ENCODE data around the gene PTPRG.
"Not testable (repeated sequence)": the region's sequence is repeated elsewhere in the genome, so short reads cannot be mapped to it uniquely, and the experiment has no call there.

PTPRG gene

DNA sequence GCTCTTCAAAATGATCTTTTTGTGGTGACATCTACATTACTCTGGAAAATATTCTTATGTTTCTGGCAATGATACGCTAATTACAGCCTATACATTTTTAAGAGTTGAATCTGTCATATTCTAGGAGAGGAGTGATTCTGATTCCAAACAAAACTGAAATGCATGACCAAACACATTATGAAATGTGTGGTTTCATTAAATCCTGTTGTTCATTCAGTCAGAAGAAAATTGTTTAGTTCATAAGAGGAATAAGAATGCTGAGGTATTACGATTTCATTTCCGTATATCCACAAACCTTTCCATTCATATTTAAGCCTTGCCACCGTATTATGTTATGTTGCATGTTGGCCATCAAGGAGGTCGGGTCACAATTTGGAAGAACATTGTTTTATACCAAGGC, 466.9 kb downstream of the PTPRG start:
- no peak for DNase-seq

DNA sequence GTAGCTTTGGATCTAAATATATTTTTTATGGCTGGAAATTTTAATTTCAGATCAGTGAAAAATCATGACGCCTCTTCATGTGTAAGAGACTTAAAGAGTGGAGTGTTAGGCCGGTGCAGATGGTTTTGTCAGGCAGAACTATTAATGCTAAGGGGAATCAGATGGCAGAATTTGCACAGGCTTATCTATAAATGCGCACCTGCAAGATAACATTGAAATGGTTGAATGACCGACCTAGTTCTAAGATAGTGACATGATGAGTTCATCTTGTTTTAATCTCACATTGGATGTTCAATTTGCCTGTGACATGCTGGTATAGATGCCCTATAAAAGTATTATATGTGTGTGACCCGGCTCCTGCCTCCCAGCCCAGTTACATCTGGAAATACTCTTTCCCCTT, 471.4 kb downstream of the PTPRG start:
- DNase-seq = no peak

DNA sequence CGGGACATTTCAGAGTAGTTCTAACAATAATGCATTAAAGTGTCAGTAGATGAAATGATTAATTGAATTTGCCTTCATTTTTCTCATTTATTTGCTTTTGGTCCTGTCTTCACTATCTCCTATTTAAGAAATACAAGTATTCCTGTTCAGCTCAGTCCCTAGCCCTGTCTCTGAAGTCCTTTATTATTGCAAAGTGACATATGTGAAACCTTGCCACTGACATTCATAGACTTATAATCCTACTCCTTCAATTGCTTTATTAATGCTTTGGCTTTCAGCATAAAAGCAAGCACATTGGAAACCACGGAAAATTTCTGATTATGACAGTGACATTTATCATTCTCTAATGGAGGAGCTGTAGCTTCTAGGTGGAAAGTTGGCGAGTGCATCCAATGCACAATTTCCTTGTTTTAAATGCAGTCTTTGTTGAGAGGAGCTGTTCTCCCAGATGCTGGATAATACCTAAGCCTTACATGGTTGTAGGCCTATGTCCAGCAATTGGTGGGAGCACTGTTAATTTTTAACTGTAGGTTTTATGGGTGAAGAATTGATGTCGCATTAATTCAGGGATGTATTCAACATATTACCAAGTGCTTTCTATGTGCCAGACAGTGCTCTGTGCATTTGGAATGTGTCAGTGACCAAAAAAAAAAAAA, 474.2 kb downstream of the PTPRG start:
- no peak for DNase-seq

DNA sequence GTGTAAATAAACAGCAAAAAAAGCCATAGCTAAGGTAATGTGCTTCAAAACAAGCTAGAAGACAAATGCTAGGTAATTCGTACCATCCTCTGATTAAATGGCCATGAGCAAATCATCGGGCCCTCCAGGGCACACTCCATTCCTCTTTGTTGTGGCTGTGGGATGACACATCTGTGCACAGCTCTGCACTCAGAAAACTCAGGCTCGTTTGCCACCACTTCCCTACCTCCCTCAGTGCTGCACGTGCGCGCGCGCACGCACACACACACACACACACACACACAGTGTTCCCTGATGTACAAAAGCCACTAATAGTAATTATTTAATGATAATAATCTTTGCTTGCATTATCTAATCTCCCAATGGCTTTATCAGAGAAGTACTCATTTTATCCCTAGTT, 475.4 kb downstream of the PTPRG start:
- no peak for DNase-seq

DNA sequence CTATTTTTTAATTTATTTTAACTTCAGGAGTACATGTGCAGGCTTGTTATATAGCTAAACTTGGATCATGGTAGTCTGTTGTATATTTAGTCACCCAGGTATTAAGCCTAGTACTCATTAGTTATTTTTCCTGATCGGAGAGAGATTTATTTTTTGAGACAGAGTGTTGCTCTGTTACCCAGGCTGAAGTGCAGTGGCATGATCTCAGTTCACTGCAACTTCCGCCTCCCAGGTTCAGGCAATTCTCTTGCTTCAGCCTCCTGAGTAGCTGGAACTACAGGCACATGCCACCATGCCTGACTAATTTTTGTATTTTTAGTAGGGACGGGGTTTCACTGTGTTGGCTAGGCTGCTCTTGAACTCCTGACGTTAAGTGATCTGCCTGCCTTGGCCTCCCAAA, 477.4 kb downstream of the PTPRG start:
- not testable (repeated sequence) for DNase-seq

DNA sequence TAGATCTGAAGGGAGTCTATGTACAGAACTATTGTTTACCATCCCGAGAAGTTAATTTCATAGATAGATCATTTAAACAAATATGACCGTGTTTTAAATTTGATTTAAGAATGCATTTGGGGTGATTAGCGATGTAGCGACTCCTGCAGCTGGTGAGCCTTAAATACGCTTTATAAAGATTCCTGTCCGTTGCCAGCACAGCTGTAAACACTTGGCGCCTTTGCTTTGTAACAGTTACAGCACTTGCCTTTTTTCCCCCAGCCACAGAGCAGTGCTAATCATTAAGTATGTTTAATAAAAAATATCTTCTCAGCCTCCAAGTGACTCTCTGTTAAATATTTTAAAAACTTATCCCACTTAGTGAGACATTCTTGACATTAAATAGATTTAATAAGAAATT, 478.2 kb downstream of the PTPRG start:
- no peak for DNase-seq

DNA sequence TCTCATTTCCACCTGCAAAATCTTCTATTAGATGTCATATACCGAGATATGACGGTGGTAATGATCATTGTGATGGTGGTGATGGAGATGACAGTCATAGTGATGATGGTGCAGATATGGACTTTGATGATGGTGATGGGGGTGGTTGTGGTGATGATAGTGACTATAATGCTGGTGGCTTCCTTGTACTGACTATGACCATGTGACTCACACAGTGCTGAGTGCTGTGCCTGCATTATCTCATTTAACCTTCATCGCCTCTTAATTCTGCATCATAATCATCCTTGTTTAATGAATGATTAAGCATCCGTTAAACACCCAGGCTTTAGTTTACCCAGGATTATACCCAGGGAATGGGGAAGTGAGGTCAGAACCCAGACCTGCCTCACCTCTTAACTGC, 480.3 kb downstream of the PTPRG start:
- no peak for DNase-seq

DNA sequence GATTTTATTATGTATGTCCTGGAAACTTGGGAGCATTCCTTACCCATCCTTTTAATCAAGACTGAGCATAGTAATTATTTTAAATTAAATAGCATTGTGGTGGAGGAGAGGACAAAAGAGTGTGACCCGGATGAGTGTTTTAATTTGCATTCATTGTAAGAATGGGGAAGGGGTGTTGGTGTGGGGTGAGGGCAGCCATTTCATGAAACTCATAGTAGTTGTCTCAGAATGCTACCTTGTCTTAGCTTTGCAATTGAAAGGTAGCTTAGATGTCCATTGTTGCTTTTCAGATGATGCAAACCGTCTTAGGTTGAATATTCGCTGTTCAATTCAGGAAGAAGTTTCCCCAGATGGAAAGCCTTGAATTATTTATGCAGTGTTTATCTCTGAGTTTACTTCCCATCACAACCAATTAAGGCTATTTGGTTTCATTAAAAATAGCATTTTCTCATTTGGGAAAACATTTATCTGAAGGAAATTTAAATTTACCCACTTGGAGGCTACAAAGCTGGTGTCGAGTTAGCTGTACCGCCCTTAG, 483.6 kb downstream of the PTPRG start:
- no peak for DNase-seq

DNA sequence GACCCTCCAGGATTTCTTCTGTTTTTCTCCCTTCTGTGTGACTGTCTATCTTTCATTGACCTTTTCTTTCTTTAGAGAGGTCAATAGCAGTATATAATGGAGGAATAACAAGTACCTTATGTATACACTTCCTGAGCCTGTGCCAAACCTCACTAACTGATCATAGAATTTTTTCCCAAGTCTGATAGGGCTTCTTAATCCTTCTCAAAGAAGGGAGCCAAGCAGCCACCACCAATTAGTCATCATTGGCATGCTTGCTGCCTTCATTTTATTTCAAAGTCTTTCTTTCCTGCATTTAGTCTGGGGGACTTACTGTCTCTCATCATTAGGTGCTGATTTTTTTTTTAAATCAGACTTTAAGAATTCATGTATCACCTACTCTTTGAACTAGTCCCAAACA, 485.0 kb downstream of the PTPRG start:
- no peak for DNase-seq

DNA sequence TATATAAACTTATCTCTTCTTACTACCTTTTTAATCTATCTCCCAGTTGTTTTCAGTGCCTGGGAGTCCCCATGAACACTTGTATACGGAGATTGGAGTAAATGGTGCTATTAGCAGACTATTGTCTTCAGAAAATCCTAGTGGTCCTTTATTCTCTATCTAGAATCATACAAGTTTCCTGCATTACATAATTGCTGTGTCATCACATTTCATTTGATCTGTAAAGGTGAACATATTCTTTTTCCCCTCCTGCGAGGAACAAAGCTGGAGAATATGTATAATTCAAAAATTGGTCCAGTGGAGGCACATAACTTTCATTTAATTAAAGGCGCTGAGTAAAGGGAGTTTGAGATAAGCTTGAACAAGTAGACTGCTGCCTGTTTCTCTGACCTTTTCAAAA, 487.2 kb downstream of the PTPRG start:
- no peak for DNase-seq

DNA sequence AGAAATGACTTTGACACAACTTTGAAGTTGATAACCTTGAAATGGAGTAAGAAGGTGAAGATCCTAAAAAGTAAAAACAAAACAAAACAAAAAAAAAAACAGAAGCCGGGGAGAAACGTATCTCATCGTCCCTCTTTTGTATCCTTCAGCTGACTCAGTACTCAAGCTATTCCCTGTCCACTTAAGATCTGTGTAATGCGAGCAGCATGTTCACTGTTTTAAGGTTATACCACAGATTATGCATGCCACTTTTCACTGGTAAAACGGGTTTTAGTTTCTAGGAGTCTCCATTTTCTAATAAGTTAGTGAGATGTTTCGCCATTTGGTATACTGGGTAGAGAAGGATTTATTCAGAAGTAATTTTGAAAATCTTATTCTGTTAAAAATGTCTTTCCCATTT, 487.7 kb downstream of the PTPRG start:
- no peak for DNase-seq

DNA sequence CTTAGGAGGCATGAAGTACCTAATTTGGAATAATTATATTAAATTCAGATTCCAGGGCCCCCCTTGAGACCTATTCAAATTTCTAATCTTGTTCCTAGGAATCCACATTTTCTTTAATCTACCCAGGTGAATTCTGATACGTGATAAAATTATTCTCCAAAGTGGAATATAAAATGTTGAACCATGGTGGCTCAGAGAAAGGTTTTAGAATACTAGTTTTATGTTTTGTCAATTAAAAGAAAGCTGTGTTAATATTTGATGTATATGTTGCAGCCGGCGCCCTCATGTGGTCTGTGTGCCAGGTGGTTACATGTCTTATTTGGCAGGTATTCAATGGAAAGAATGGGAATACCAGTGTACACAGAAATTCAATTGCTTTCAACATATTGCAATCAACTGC, 490.1 kb downstream of the PTPRG start:
- no peak for DNase-seq

DNA sequence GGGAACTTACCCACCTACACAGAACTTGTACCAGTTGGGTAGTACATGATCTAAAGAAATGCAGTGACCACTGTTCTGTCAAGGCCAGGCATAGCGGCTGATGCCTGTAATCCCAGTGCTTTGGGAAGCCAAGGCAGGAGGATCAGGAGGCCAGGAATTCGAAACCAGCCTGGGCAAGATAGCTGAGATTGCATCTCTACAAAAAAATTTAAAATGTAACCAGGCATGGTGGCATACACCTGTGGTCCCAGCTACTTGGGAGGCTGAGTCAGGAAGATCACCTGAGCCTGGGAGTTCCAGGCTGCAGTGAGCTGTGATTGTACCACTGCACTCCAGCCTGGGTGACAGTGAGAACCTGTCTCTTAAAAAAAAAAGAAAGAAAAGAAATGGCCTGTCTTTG, 491.0 kb downstream of the PTPRG start:
- DNase-seq = no peak

DNA sequence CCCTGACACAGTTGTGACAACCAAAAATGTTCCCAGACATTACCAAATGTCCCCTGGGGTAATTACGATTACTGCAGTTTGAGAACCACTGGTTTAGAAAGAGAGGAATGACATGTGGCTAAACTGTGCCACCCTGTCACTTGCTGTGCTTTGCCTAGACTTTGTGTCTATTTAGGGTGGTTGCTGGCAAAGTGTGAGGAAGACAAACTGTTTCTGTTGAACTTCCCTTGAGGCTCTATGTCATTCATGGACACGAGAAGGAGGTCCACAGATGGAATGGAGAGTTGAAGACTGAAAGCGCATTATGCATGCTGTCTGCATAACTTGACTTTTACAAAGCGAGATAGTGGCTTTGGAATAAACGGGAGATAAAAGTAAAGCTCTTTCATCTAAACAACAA, 495.3 kb downstream of the PTPRG start:
- no peak for DNase-seq

DNA sequence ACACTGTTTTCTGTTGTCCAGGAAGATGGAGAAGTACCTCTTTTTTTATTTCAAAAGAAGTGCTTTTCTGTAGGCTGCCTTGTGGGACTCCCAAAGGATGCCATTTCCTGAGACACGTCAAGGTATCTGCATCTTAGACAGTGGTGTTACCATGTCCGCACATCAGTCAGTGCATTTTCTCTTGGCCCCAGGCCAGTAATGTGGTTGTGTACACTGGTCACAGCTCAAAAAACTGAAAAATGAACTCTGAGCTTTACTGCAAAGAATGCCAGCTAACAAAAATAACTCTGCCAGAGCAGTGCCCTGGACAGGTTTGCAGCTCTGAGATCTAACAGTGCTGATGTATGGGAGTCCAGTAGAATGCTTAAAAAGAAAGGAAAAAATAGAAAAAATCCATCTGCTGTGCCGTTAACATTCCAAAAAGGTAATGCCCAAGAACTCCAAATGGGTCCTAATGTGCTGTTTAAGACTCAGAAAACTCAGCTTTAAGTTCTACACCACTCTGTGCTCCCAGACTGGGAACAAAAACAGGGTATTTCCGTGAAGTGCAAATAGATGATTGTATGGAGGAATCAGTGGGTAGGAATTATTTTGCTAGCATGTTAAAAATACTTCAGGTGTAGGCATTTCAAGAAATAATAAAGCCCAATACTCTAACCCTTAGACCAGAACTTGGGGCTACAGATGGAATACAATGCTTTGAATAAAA, 496.1 kb downstream of the PTPRG start:
- DNase-seq = no peak

DNA sequence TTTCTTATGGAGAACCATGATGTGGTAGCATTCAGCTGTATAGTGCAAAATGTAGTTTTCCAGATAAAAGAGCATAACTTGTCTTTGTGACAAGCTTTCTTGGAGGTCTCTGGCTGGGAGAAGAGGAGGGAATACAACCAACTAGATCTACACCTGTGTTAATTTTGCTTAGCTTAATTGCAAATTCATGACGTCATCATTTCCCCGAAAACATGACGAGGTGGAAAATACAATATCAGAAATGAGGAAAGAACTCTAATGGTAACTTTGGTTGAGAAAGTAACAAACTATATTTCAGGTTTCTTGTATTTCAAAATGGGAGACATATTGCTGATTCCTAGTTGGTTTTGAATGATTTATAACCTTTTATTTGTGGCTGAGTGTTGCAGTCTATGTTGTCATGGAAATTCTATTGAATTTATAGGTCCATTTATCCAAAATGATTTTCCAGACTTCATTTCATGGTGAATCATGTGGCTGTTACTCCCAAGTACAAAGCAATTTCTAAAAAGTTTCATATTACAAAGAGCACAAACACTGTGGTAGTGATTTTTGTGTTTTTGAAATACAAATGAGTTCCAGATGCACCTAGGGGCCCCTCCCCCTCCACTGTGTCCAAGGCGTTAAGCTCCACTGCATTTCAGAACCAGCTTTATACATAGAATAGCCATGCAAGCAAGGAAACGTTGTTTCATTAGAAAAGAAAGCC, 504.8 kb downstream of the PTPRG start:
- DNase-seq = no peak

DNA sequence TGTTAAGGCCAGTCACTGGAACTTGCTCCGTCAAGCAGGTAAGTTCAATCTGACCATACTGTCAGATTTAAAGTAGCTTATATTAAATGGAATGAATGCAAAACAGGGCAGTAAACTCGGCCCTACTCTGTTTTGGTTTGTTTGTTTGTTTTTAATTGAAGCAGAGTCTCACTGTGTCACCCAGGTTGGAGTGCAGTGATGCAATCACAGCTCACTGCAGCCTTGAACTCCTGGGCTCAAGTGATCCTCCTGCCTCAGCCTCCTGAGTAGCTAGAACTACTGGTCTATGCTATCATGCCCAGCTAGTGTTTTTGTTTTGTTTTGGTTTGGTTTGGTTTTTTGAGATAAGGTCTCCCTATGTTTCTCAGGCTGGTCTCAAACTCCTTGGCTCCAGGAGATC, 507.0 kb downstream of the PTPRG start:
- no peak for DNase-seq

DNA sequence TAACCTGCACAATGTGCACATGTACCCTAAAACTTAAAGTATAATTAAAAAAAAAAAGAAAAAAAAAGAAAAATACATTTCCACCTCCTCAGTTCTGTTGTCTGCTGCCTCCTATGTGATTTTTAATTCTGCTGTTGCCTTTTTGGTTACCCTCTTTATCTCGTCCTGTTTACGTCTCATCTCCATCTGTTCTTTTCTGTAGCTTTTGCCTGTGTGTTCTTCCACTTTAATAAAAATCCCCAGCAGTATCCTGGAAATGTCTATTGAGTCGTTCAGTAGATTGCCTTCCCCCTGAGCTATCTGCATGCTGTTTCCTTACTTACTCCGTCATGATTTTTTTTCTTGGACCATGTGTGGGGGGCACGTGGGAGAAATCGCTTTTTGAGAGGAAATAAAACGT, 509.5 kb downstream of the PTPRG start:
- DNase-seq = no peak

DNA sequence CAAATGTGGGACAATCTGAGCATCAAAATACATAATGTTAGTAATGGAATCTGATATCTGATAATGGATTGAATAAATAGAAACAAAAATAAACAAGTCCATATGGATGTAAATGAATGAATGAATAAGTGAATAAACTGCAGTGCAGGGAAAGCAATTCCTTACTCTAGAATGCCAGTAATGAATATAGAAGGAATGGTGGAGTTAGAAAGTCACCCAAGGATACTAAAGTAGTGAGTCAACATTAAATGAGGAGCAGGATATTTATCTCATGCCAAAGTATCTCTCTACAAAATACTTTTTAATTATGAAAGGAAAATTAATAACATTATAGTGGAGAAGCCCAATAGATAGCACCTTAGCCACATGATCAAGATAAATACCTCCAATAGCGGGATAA, 511.7 kb downstream of the PTPRG start:
- no peak for DNase-seq

DNA sequence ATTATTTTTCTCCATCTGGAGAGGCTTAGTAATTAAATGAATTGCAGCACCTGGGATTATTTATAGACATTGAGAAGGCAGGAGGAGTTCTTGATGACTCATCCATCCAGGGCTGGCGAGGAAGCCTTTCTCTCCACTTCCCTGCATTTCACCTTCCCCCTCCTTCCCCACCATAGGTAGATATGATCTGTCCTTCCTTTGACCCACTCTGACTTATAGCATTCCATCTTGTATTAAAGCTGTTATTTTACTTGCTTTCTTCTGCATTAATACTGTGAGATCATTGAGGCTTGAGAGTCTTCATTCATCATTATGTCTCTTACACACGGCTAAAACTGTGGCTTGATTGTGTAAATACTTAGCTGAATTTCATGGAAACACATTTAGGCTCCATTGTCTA, 523.2 kb downstream of the PTPRG start:
- no peak for DNase-seq

DNA sequence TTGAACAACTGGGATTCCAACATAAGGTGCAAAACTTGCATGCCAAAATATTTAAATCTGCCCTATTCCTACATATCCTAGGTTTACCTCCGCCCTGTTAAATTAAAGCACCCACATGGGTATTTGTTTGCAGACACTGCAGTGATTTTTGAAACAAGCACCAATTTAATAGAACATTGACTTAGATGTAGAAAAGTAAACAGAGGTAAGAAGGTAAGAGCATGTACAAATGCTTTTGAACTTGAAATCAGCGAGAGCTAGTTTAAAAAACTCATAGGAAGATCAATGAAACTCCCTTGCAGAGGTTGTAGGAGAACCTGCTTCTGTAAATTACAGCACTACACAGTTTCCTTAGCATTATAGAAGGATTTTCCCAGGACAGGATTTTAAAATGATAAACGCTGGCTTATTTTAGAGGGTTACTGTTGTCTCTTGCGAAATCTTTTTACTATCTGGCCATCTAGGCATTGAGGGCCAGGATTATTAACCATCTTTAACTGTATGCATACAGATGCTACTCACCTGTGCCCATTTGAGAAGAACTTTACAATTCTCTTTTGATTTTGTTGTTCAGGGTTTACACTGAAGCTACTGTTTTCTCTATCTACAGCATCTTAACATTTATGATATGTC, 527.2 kb downstream of the PTPRG start:
- DNase-seq = no peak

DNA sequence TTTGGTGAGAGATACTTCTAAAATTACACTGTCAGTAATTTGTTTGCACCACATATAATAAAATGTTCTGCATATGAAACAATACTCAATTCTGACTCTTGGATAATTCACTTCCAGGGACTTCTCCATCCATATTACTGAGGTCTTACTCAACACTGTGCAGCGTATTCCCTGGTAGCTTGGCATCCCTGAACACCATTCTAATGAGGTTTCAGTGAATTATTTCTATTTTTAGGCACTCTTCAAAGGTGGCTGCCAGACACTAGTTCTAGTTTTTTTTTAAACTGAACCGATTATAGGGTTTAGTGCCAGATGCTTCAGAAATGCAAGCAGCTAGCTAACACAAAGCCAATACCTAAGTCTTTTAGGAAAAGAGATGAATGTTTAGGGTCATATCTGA, 528.7 kb downstream of the PTPRG start:
- DNase-seq = no peak

DNA sequence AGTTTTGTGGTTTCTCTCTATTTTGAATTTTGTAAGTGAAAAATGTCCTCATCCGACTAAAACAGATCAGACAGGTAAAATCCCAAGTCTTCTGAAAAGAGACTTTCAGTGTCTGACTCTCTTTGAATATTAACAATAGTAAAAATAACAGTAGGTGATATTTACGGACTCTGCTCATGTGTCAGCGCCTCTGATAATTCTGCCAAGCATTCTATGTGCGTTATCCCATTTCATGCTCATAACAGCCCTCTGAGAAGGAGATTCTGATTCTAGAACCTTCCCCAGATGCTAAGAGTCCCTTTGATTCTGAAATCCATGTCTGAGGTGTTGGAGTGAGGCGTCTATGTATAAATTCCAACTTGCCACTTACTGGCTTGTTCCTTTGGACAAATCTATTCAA, 529.1 kb downstream of the PTPRG start:
- no peak for DNase-seq

DNA sequence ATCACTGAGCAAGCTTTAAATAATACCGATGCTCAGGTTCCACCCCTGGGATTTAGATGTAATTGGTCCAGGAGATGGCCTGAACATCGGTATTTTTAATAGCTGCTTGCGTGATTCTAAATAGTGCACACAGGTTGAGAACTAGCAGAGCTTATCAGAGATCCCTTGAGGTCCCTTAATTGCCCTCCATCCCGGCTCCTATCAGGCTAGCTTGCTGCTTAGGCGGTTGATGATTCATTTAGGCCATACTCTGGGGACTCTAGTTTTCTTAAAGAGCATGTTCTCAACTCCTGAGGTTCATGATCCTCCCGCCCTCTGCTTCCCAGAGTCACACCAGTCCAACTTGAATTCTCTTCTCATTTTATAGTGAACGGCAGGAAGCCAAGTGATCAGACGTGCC, 531.7 kb downstream of the PTPRG start:
- no peak for DNase-seq

Data from activated naive CD4-positive, alpha-beta T cell (primary cell).